GM11168 (cell line): ENCODE data around the gene CAMSAP3.

ENCODE experiments used
- in situ Hi-C: fragments of 300-500 bp; cut with MboI; formaldehyde crosslinking; loops from one replicate; pipeline ENCODE4 v1.12.0; 2022; ENCODE audit warnings: low sequenced_read_pairs; ENCODE audit not compliant: unreplicated experiment

Gene CAMSAP3

DNA sequence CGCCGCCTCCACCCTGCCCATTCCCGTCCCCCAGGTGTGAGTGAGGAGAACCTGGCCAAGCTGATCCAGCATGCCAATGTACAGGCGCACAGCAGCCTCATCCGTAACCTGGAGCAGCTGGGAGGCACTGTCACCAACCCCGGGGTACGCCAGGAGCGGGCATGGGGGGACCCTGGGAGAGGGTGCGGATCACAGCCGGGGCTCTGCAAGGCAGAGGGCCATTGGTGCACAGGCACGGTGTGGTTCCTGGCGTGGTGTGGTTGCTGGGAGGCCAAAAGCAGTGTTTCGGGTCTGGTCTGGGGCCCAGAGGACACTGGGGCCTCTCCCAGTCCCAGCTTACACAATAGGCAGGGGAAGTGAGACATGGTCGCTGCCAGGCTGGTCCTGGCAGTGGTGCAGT, 49.5 kb downstream of the CAMSAP3 start:
- in situ Hi-C loops, result no loop called here

GRCh38 chr19:7645656-7646425, 50.2 kb downstream of the CAMSAP3 start:
- in situ Hi-C loops, result no loop called here

DNA sequence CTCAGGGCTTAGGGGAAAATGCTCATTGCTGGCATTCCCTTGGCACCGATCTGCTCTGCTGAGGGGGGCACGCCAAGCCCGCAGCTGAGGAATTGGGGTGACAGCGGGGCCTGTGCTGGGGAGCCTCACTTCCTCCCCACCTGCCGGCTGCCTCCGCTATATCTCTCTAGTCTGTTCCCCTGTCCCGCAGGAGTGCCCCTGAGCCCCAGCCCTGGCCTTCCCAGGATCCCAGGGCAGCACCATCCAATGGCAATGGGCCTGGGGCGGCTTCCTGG, 50.7 kb downstream of the CAMSAP3 start:
- in situ Hi-C loops, result no loop called here

DNA sequence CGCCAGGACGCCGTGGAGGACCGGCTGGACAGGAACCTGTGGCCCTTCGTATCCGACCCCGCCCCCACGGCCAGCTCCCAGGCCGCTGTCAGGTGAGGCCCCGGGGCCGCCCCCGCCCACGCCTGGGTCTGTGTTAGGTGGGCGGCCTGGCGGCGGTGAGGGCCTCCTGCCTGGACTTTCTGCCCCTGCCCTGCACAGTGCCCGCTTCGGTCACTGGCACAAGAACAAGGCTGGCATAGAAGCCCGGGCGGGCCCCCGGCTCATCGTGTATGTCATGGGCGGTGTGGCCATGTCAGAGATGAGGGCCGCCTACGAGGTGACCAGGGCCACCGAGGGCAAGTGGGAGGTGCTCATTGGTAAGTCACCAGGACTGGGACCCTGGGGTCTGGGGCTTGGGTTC, 51.5 kb downstream of the CAMSAP3 start:
- in situ Hi-C loops, result no loop called here

GRCh38 chr19:7648265-7649014, 52.8 kb downstream of the CAMSAP3 start:
- in situ Hi-C loops, result no loop called here

- in situ Hi-C loops, result no loop called here
Observed at GRCh38 chr19:7650148-7650547, 54.5 kb downstream of the CAMSAP3 start.

DNA sequence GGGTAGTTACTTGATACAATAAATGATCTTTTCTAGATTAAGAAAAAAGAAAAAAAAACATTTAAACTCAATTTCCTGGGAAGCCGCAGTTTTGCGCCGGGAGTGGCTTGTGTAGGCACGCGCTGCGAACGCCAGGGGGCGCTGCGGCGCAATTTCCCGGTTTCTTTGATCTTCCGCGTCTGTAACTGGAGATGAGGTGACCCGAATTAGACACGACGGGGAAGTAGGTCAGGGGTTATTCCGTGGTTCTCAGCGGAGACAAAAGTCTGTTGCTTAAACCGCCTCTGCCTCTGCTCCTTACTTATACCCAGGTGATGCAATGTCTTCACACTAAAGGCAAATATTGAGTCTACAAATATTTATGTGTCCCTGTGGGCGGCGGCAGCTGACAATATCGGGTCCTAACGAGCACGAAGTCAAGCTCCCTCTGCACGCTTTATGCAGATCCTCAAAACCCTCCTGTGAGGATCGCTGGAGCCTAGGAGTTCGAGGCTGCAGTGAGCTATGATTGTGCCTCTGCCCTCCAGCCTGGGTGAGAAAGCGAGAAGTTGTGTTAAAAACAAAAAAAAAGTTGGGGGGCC, 56.5 kb downstream of the CAMSAP3 start:
- in situ Hi-C loops, result no loop called here

GRCh38 chr19:7654401-7654800, 58.7 kb downstream of the CAMSAP3 start:
- in situ Hi-C loops, result no loop called here

DNA sequence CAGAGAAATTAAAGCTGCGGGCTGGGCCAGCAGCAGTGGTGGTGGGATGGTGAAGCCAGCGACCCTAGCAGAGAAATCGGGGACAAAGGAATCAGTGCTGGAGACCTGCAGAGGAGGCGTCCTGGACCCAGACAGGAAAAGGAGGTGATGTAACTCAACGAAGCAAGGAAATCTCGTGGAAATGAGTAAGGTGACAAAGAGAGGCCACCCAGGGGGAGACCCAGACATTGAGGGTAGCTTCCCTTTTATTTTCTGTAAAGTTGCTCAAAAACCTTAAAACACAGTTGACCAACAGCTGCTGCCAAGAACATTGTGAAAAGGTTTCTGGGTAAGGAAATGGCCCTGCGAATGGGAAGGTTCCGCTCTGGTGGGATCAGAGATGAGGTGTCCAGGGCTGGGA, 59.9 kb downstream of the CAMSAP3 start:
- in situ Hi-C loops, result no loop called here

DNA sequence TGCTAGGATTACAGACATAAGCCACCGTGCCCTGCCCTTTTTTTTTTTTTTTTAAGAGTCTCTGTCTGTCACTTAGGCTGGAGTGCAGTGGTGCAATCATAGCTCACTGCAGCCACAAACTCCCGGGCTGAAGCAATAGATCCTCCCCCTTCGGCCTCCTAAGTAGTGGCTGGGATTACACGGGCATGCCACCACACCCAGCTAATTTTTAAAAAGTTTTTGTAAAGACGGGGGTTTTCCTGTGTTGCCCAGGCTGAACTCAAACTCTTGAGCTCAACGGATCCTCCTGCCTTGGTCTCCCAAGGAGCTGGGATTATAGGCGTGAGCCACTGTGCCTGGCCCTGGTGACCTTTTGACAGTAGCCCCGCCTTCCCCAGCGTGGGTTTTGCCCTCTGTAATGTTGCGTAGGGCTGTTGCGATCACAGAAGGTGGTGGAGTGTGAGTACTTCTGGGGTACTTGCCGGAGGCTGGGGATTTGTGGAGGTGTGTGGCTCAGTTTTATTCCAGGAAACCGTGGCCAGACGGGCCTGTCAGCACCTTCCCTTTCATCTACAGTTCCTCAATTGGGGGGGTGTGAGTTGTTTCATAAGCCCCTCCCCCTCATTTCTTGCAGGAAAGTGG, 61.6 kb downstream of the CAMSAP3 start:
- in situ Hi-C loops, result no loop called here

- in situ Hi-C loops, result no loop called here
Observed at GRCh38 chr19:7658219-7658686, 62.6 kb downstream of the CAMSAP3 start.

DNA sequence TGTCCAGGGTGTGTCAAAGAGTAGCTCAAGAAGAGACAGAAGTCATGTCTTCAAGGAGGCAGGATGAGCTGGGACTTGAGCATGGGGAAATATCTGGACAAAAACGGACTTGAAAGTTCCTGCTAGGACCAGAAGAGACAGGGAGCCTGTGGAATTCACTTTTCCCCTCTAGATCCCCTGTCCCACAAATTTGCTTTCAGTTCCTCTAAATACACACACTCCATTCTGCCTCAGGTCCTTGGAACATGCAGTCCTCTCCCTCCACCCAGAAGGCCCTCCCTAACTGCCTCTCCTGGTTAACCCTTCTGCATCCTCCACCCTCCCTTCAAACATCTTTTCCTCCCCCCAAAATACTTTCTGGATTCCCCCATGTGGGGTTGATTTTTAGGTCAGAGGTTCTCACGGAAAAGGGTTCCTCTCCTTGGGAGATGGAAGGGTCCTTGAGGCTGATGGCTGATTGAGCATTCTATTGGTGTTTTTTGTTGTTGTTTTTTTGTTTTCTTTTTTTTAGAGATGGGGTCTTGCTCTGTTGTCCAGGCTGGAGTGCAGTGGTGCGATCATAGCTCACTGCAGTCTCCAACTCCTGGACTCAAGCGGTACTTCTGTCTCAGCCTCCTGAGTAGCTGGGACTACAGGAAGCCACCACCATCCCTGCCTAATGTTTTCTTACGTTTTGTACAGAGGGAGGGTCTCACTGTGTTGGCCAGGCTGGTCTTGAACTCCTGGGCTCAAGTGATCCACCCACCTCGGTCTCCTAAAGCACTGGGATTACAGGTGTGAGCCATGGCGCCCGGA, 66.3 kb downstream of the CAMSAP3 start:
- in situ Hi-C loops, result no loop called here

- in situ Hi-C loops, result no loop called here
Observed at GRCh38 chr19:7662657-7663056, 67.0 kb downstream of the CAMSAP3 start.

- in situ Hi-C loops, result no loop called here
Observed at GRCh38 chr19:7663706-7664105, 68.0 kb downstream of the CAMSAP3 start.

- in situ Hi-C loops, result no loop called here
Observed at GRCh38 chr19:7665076-7665475, 69.4 kb downstream of the CAMSAP3 start.
